HUES48 (cell line): ENCODE results near the gene UTP20.

Experiments
- H3K27ac ChIP-seq: one replicate; pipeline ENCODE4 v1.7.0; 2013; ENCODE audit warnings: low read depth, low read length, inconsistent platforms
- H3K27me3 ChIP-seq: 2 replicates; pipeline ENCODE4 v1.6.1; 2013; ENCODE audit warnings: mild to moderate bottlenecking, low read length; ENCODE audit not compliant: control insufficient read depth, insufficient read depth
- H3K36me3 ChIP-seq: 2 replicates; pipeline ENCODE4 v1.6.1; 2013; ENCODE audit warnings: low read length; ENCODE audit not compliant: control insufficient read depth, insufficient read depth
- H3K4me1 ChIP-seq: 2 replicates; pipeline ENCODE4 v1.6.1; 2013; ENCODE audit warnings: mild to moderate bottlenecking, low read length; ENCODE audit not compliant: control insufficient read depth, insufficient read depth
- H3K4me3 ChIP-seq: 2 replicates; pipeline ENCODE4 v1.5.1; 2013; ENCODE audit warnings: mild to moderate bottlenecking, low read depth, low read length
- H3K9ac ChIP-seq: 2 replicates; pipeline ENCODE4 v1.6.1; 2013; ENCODE audit warnings: mild to moderate bottlenecking, low read depth, low read length, moderate library complexity
- H3K9me3 ChIP-seq: 2 replicates; pipeline ENCODE4 v1.6.1; 2013; ENCODE audit warnings: low read length; ENCODE audit not compliant: control insufficient read depth, insufficient read depth

UTP20 gene

GRCh38 chr12:101325590-101325989 lies 45.7 kb downstream of the UTP20 start:
- Histone ChIP-seq H3K9ac (no peak overlapping the region), H3K36me3 (peaks cover 92% of the 10 kb centered on the region), H3K27me3 (no peaks in the 10 kb centered on the region), H3K4me3 (no peak overlapping the region), H3K4me1 (no peaks in the 10 kb centered on the region), H3K27ac (no peak overlapping the region), H3K9me3 (no peaks in the 10 kb centered on the region)

DNA sequence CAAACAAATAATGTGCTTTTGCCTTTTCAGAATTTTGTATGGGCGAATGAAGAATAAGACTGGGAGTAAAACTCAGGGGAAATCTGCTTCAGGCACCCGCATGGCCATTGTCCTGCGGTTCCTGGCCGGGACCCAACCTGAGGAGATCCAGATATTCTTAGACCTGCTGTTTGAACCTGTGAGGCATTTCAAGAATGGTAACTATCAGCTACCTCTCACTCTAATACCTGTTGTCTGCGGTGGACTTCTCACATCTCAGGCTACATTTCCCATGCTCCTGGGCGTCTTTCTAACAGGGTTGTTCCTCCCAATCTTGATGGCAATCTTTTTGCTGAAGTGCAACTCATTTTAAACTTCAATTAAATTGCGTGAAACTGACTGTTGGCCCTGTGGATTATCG lies 47.1 kb downstream of the UTP20 start:
- Histone ChIP-seq H3K4me3 (no peak overlapping the region), H3K9ac (no peak overlapping the region), H3K27ac (no peak overlapping the region), H3K9me3 (no peaks in the 10 kb centered on the region), H3K4me1 (no peaks in the 10 kb centered on the region), H3K36me3 (peaks cover 93% of the 10 kb centered on the region), H3K27me3 (no peaks in the 10 kb centered on the region)

DNA sequence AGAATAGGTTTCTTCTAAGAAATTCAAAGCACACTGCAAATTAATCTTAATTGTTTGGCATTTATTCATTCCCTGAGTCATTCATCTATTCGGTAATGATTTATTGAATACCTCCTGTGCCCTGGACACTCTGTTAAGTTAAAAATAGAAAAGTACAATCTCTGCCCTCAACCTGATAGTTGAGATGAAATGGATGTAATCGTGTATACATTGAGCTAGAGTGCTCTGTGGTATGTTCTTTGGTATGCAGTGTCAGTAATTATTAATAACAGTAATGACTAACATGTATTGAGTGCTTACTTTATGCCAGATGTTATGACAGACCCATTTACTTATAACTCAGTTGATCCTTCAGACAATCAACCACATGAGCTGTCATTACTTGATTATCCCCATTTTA lies 47.6 kb downstream of the UTP20 start:
- no peaks in the 10 kb centered on the region for H3K9me3 ChIP-seq
- H3K9ac ChIP-seq, result no peak overlapping the region
- H3K4me3 ChIP-seq, result no peak overlapping the region
- no peaks in the 10 kb centered on the region for H3K27me3 ChIP-seq
- no peak overlapping the region for H3K27ac ChIP-seq
- no peaks in the 10 kb centered on the region for H3K4me1 ChIP-seq
- H3K36me3 ChIP-seq, result peaks cover 93% of the 10 kb centered on the region

DNA sequence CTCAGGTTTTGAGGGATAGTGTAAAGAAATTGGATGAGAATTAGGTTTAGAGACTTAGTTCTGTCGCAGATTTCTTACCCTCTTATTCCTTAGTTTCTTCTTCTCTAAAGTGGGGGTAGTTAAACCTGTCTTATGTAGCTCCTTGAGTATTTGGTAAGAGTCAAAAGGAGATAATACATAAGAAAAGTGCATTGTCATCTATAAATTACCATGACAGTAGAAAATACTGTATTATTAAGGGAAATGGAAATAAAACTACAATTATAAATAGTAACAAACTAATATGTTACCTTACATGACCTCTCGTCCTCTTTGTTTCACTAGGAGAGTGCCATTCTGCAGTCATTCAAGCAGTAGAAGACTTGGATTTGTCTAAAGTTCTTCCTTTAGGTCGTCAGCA lies 49.0 kb downstream of the UTP20 start:
- Histone ChIP-seq H3K27ac (no peak overlapping the region), H3K9me3 (no peaks in the 10 kb centered on the region), H3K36me3 (peaks cover 96% of the 10 kb centered on the region), H3K4me1 (no peaks in the 10 kb centered on the region), H3K9ac (no peak overlapping the region), H3K27me3 (no peaks in the 10 kb centered on the region), H3K4me3 (no peak overlapping the region)

- Histone ChIP-seq H3K4me3 (no peak overlapping the region), H3K9ac (no peak overlapping the region), H3K4me1 (peaks cover 5% of the 10 kb centered on the region; the same call in 1 of the 2 replicates), H3K27me3 (no peaks in the 10 kb centered on the region), H3K27ac (no peak overlapping the region), H3K36me3 (peaks cover 98% of the 10 kb centered on the region), H3K9me3 (no peaks in the 10 kb centered on the region)
Measured at GRCh38 chr12:101330631-101331030, 50.7 kb downstream of the UTP20 start.

GRCh38 chr12:101336437-101336836 lies 56.5 kb downstream of the UTP20 start:
- H3K36me3 ChIP-seq, result peaks cover 89% of the 10 kb centered on the region
- H3K27me3 ChIP-seq, result no peaks in the 10 kb centered on the region
- no peak overlapping the region for H3K4me3 ChIP-seq
- H3K9ac ChIP-seq, result no peak overlapping the region
- H3K4me1 ChIP-seq, result peaks cover 10% of the 10 kb centered on the region
- no peak overlapping the region for H3K27ac ChIP-seq
- no peaks in the 10 kb centered on the region for H3K9me3 ChIP-seq

- Histone ChIP-seq H3K36me3 (peaks cover 89% of the 10 kb centered on the region), H3K27ac (no peak overlapping the region), H3K4me3 (no peak overlapping the region)
Measured at GRCh38 chr12:101338087-101338486, 58.2 kb downstream of the UTP20 start.

DNA sequence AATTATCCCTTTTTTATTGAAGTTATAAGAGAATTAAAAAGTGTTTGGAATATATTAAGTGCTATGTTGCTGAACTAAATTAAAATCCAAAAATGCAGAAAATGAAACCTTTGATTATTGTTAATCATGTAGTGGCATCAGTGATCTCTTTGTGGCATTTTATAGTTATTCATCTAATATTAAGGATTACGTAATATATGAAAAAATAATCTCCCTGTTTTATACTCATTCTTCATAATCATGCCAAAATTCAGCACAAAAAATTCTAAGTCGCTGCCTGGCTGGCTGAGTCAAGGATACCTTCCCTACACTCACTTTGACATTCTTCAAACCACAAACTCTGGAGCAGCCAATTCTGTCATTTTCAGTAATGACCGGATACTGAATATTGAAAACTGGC lies 64.0 kb downstream of the UTP20 start:
- H3K9me3 ChIP-seq, result no peaks in the 10 kb centered on the region
- H3K4me3 ChIP-seq, result no peak overlapping the region
- H3K36me3 ChIP-seq, result peaks cover 95% of the 10 kb centered on the region
- no peaks in the 10 kb centered on the region for H3K4me1 ChIP-seq
- H3K27ac ChIP-seq, result no peak overlapping the region
- H3K9ac ChIP-seq, result no peak overlapping the region
- H3K27me3 ChIP-seq, result no peaks in the 10 kb centered on the region

More at GRCh38 chr12:101338087-101338486, 58.2 kb downstream of the UTP20 start:
- H3K9ac ChIP-seq, result no peak overlapping the region
- no peaks in the 10 kb centered on the region for H3K27me3 ChIP-seq
- no peaks in the 10 kb centered on the region for H3K9me3 ChIP-seq
- peaks cover 10% of the 10 kb centered on the region for H3K4me1 ChIP-seq

GRCh38 chr12:101351682-101352081 lies 71.8 kb downstream of the UTP20 start:
- peaks cover 93% of the 10 kb centered on the region for H3K36me3 ChIP-seq

DNA sequence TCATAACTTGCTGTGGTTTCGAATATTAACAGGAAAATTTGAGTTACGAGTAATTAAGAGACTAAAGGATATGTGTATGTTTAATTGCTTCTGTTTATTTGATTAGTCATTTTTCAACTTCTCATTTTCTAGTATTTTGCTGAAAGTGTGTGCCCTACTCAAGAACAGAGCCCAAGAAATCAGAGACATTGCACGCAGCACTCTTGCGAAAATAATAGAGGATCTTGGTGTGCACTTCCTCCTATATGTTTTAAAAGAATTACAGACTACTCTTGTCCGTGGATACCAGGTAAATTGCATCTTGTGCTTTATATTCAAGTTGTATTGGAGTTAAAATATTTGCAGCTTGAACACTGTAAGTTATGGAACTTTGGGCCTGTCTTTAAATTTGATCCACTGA lies 76.9 kb downstream of the UTP20 start:
- Histone ChIP-seq H3K4me3 (no peak overlapping the region), H3K9ac (no peak overlapping the region), H3K4me1 (no peaks in the 10 kb centered on the region), H3K9me3 (no peaks in the 10 kb centered on the region), H3K27ac (no peak overlapping the region), H3K27me3 (no peaks in the 10 kb centered on the region), H3K36me3 (peaks cover 90% of the 10 kb centered on the region)

More at GRCh38 chr12:101351682-101352081, 71.8 kb downstream of the UTP20 start:
- Histone ChIP-seq H3K27me3 (no peaks in the 10 kb centered on the region), H3K27ac (no peak overlapping the region), H3K9ac (no peak overlapping the region), H3K9me3 (no peaks in the 10 kb centered on the region), H3K4me3 (no peak overlapping the region), H3K4me1 (no peaks in the 10 kb centered on the region)

GRCh38 chr12:101361455-101361854 lies 81.5 kb downstream of the UTP20 start:
- no peaks in the 10 kb centered on the region for H3K9me3 ChIP-seq
- no peak overlapping the region for H3K27ac ChIP-seq
- H3K4me1 ChIP-seq, result no peaks in the 10 kb centered on the region
- peaks cover 96% of the 10 kb centered on the region for H3K36me3 ChIP-seq
- no peaks in the 10 kb centered on the region for H3K27me3 ChIP-seq
- no peak overlapping the region for H3K9ac ChIP-seq
- H3K4me3 ChIP-seq, result no peak overlapping the region

DNA sequence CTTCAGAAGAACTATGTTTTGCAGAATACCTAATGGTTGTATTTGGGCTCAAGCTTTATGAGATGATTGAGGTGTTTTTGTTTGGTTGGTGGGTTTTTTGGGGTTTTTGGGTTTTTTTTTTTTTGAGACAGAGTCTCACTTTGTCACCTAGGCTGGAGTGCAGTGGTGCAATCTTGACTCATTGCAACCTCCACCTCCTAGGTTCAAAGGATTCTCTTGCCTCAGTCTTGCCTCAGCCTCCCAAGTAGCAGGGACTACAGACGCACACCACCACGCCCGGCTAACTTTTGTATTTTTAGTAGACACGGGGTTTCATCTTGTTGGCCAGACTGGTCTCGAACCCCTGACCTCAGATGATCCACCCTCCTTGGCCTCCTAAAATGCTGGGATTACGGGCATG lies 88.1 kb downstream of the UTP20 start:
- H3K36me3 ChIP-seq, result peaks cover 97% of the 10 kb centered on the region
- H3K9me3 ChIP-seq, result no peaks in the 10 kb centered on the region

More for the DNA sequence above, 88.1 kb downstream of the UTP20 start:
- no peaks in the 10 kb centered on the region for H3K27me3 ChIP-seq
- no peaks in the 10 kb centered on the region for H3K4me1 ChIP-seq
- H3K4me3 ChIP-seq, result no peak overlapping the region
- H3K9ac ChIP-seq, result no peak overlapping the region
- H3K27ac ChIP-seq, result no peak overlapping the region
